MM.1S (cell line): ENCODE data around the gene FNDC10.
A peak's percentile ranks its signal among the peaks of the same experiment; 100 is the strongest.

Source experiments
- DNase-seq: peaks from one replicate; pipeline ENCODE4 v3.0.0-alpha.2; 2015
- H2AFZ ChIP-seq: fragments of 300-600 bp; sonication (generic); 2 replicates; pipeline ENCODE4 v1.6.0; 2016; ENCODE audit warnings: antibody characterized with exemption, low read length
- H3F3A ChIP-seq: fragments of 300-600 bp; sonication (generic); 2 replicates; pipeline ENCODE4 v1.6.1; 2016; ENCODE audit warnings: mild to moderate bottlenecking, antibody characterized with exemption, low read length, moderate library complexity, mixed read lengths; ENCODE audit not compliant: insufficient read depth
- H3K27ac ChIP-seq: fragments of 300-600 bp; sonication (generic); 2 replicates; pipeline ENCODE4 v1.5.1; 2016; ENCODE audit warnings: mild to moderate bottlenecking, low read length
- H3K27me3 ChIP-seq: fragments of 300-600 bp; sonication (generic); replicated peaks from 2 replicates; pipeline ENCODE4 v1.6.0; 2016; ENCODE audit warnings: low read length; ENCODE audit not compliant: insufficient read depth
- H3K36me3 ChIP-seq: fragments of 300-600 bp; sonication (generic); replicated peaks from 2 replicates; pipeline ENCODE4 v1.6.1; 2016; ENCODE audit warnings: mild to moderate bottlenecking, low read length, mixed read lengths; ENCODE audit not compliant: insufficient read depth
- H3K4me1 ChIP-seq: fragments of 300-600 bp; sonication (generic); 2 replicates; pipeline ENCODE4 v1.6.1; 2016; ENCODE audit warnings: low read length, mixed read lengths
- H3K4me2 ChIP-seq: fragments of 300-600 bp; sonication (generic); 2 replicates; pipeline ENCODE4 v1.6.0; 2016; ENCODE audit warnings: low read depth, low read length
- H3K4me3 ChIP-seq: fragments of 300-600 bp; sonication (generic); 2 replicates; pipeline ENCODE4 v1.5.1; 2016; ENCODE audit warnings: low read length, mixed read lengths
- H3K79me2 ChIP-seq: fragments of 300-600 bp; sonication (generic); 2 replicates; pipeline ENCODE4 v1.6.1; 2016; ENCODE audit warnings: mixed run types, low read length, mixed read lengths
- H3K9ac ChIP-seq: fragments of 300-600 bp; sonication (generic); 2 replicates; pipeline ENCODE4 v1.6.1; 2016; ENCODE audit warnings: low read length, mixed read lengths
- H3K9me2 ChIP-seq: fragments of 300-600 bp; sonication (generic); replicated peaks from 2 replicates; pipeline ENCODE4 v1.6.1; 2016; ENCODE audit warnings: mild to moderate bottlenecking, low read length, mixed read lengths; ENCODE audit not compliant: insufficient read depth
- H3K9me3 ChIP-seq: fragments of 300-600 bp; sonication (generic); replicated peaks from 2 replicates; pipeline ENCODE4 v1.6.1; 2016; ENCODE audit warnings: mild to moderate bottlenecking, low read length, mixed read lengths; ENCODE audit not compliant: insufficient read depth
- H4K20me1 ChIP-seq: fragments of 300-600 bp; sonication (generic); 2 replicates; pipeline ENCODE4 v1.6.1; 2016; ENCODE audit warnings: mild to moderate bottlenecking, low read length, moderate library complexity, mixed read lengths; ENCODE audit not compliant: insufficient read depth
- CTCF ChIP-seq: fragments of 300-600 bp; sonication (generic); IDR thresholded peaks from 2 replicates; pipeline ENCODE4 v1.5.1; 2016; ENCODE audit warnings: antibody characterized with exemption, low read length, mixed read lengths
- EZH2 ChIP-seq: fragments of 300-600 bp; sonication (generic); optimal IDR thresholded peaks from 2 replicates; pipeline ENCODE3; 2017; ENCODE audit warnings: low read depth, mild to moderate bottlenecking, antibody characterized with exemption, low read length, mixed read lengths
- EZH2phosphoT487 ChIP-seq: fragments of 300-600 bp; sonication (generic); IDR thresholded peaks from 2 replicates; pipeline ENCODE4 v1.6.1; 2018; ENCODE audit warnings: antibody characterized with exemption, low read length

FNDC10 gene

GRCh38 chr1:1598720-1599029, 1.3 kb downstream of the FNDC10 start:
- Histone ChIP-seq H3K79me2 (no peaks in the 10 kb centered on the region), H3K4me3 (no peak overlapping the region), H3K9me2 (no peaks in the 10 kb centered on the region), H3K27me3 (peaks cover 51% of the 10 kb centered on the region), H3K4me2 (no peak overlapping the region), H3F3A (peaks cover 12% of the 10 kb centered on the region; the same call in 1 of the 2 replicates), H3K36me3 (no peaks in the 10 kb centered on the region), H4K20me1 (no peaks in the 10 kb centered on the region), H3K27ac (no peak overlapping the region), H3K9me3 (no peaks in the 10 kb centered on the region), H3K4me1 (peaks cover 17% of the 10 kb centered on the region), H3K9ac (no peak overlapping the region), H2AFZ (no peak overlapping the region)
- no peak for TF ChIP-seq CTCF
- TF ChIP-seq EZH2: no peak
- TF ChIP-seq EZH2phosphoT487: no peak
- DNase-seq: no peak

GRCh38 chr1:1598051-1598719, 1.8 kb downstream of the FNDC10 start:
- Histone ChIP-seq H3K27me3 (peaks cover 56% of the 10 kb centered on the region), H3K4me2 (no peak overlapping the region), H4K20me1 (no peaks in the 10 kb centered on the region), H3K9me2 (no peaks in the 10 kb centered on the region), H3K9me3 (no peaks in the 10 kb centered on the region), H3K9ac (no peak overlapping the region), H3K4me1 (peaks cover 15% of the 10 kb centered on the region), H3K36me3 (no peaks in the 10 kb centered on the region), H2AFZ (no peak overlapping the region), H3K4me3 (no peak overlapping the region), H3K79me2 (no peaks in the 10 kb centered on the region), H3F3A (peaks cover 12% of the 10 kb centered on the region; the same call in 1 of the 2 replicates), H3K27ac (no peak overlapping the region)
- DNase-seq: no peak
- no peak for TF ChIP-seq EZH2phosphoT487
- no peak for TF ChIP-seq EZH2
- no peak for TF ChIP-seq CTCF

- no peak overlapping the region for H3K4me3 ChIP-seq
- no peaks in the 10 kb centered on the region for H3K79me2 ChIP-seq
- no peaks in the 10 kb centered on the region for H3K9me3 ChIP-seq
- no peak overlapping the region for H3K27ac ChIP-seq
- no peaks in the 10 kb centered on the region for H4K20me1 ChIP-seq
- no peaks in the 10 kb centered on the region for H3K36me3 ChIP-seq
- H3K4me1 ChIP-seq: peaks cover 8% of the 10 kb centered on the region
- H3K27me3 ChIP-seq: peaks cover 57% of the 10 kb centered on the region
- no peak overlapping the region for H2AFZ ChIP-seq
- TF ChIP-seq CTCF (peak; percentile 31), EZH2phosphoT487 (no peak)
- no peak overlapping the region for H3K9ac ChIP-seq
- no peaks in the 10 kb centered on the region for H3K9me2 ChIP-seq
- peaks cover 7% of the 10 kb centered on the region; the same call in 1 of the 2 replicates for H3F3A ChIP-seq
- no peak overlapping the region for H3K4me2 ChIP-seq
- no peak for DNase-seq
Observed at GRCh38 chr1:1597275-1597930, 2.5 kb downstream of the FNDC10 start.
